Endometrium (tissue), 2 donors: ENCODE measurements around the gene C3orf20.
A peak's percentile ranks its signal among the peaks of the same experiment; 100 is the strongest.
"Not testable (repeated sequence)": the region's sequence is repeated elsewhere in the genome, so short reads cannot be mapped to it uniquely, and the experiment has no call there.

Experiments used
- FAIRE-seq: peaks from 2 replicates; lab custom pipeline; 2012; peaks lifted over from hg19 to GRCh38; lab: Jason Lieb, UNC
- donor health status: control.
- donor health status: control.

C3orf20 gene

DNA sequence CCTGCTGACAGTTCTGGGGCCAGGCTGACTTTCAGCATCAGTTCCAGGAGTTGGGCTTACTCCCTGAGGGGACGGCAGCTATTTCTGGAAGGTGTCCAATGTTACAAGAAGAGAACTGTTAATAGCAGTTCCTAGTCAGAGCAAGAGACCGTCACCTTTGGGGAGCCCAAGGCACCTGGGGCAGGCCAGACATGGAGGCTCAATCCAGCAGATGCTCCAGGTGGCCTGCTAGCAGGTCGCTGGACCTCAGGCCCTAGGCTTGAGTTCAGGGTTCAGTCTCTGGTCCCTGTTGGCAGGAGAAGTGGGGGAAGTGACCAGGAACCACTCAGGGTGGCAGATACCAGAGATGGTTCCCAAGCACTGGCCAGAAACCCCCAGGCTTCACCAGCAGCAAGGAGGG is 25.9 kb downstream of the C3orf20 start:
- no peak for FAIRE-seq

DNA sequence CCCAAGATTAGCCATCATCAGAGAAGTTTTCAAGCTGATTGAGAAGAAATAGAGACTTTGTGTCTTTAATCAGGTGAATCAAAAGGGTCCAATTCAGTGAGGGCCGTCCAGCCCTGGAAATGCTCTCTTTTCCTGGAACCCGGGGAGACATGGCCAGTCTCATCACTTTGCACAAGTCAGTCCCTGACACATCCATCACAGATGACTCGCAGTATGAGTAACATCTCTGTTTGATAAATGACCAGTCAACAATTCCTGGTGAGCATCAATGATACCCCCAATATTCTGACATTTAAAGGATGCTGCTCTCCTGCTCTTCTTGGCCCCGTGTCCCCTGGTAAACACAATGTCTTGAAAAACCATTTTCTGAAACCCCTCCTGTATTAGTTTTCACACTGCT is 26.7 kb downstream of the C3orf20 start:
- FAIRE-seq, result no peak

DNA sequence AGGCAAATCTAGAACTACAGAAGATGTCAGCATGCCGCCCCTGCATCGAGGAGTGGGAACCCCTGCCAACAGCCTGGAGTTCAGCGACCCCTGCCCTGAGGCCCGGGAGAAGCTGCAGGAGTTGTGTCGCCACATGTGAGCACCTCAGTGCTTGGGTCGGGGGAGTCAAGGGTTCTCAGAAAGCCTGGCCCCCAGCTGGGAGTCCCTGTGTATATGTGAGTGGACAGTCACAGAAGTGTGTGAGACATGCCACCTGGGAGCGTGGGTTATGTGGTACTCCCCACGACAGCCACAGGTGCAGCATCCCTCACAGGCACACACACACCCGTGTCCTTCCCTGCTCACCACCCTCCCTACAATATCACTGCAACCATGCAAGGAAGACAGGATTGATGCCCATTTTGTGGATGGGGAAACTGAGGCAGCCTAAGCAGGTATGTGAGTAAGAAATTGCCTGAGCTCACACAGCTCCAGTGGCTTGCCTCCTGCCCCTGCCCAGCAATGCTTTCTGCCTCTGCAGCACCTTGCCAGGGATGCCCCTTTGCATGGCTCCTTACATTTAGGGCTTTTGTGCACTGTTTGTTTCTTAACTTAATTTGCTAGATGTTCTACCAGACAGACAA is 28.3 kb downstream of the C3orf20 start:
- no peak for FAIRE-seq

DNA sequence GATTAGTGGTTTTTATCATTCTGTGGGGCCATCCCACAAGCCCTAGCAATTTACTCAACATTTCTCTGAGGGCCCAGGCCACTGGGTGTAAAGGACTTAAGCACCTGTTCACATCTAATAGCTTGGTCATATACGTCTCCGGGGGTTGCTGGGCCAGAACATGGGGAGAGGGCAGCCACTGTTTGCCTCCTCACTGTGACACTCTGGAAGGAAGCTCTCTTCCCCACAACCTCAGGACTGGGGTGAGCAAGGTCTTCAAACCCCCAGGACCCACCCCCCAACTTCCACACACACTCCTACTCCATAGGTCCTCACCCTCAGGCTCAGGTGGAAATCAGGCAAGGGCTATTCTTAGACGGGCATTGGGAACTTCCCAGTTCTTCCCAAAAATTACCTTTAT is 28.9 kb downstream of the C3orf20 start:
- no peak for FAIRE-seq

DNA sequence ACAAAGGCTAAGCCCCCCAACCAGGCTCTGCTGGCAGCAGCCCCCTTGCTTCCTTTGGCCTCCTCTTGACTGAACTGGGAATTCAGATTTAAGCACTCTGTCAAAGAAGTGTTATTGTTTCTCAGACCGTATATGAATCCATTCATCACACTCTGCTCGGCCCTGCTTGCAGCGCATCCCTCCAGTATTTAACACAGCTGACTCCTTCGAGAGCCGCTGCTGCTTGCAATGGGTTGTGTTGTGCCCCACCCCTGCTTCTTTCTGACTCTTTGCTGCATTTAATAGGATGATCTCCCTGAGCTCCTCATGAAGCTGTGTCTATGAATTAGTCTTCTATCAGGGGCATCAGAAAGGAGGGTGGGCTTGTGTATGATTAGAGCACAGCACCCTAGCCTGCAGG is 31.2 kb downstream of the C3orf20 start:
- FAIRE-seq, result no peak

DNA sequence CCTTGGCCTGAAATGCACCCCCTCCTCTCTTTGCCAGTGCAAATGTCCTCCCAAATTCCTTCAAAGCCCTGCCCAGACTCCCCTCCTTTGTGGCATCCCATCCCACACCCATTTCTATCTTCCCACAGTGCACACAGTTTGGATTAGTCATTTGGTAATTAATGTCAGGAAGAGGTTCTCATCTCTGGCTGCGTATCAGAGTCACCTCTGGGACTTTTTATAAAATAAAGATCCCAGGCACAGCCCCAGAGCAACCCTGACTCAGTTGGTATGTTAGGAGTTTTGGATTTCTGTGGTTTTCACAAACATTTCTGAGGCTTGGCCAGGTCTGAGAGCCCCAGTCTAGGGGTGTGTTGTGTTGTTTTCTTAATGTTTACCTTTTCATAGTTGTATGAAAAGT is 41.6 kb downstream of the C3orf20 start:
- FAIRE-seq, result no peak

DNA sequence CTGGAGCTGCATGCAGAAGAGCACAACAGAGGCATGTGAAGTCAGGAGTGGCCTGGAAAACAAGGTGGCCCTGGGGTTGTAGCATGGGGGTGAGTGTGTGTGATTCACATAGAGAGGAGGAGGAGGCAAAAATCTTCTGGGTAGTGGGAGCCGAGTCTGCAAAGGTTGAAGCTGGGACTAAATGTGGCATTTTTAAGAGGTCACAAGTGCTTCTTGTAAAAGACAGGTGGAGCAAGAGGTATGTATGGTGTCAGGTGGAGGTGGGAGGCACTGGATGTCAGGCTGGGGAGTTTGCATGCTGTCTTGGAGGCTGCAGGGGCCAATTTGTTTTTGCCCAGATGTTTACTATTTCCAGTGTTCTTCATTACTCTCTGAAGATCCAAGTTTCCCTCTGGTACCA is 42.4 kb downstream of the C3orf20 start:
- no peak for FAIRE-seq

DNA sequence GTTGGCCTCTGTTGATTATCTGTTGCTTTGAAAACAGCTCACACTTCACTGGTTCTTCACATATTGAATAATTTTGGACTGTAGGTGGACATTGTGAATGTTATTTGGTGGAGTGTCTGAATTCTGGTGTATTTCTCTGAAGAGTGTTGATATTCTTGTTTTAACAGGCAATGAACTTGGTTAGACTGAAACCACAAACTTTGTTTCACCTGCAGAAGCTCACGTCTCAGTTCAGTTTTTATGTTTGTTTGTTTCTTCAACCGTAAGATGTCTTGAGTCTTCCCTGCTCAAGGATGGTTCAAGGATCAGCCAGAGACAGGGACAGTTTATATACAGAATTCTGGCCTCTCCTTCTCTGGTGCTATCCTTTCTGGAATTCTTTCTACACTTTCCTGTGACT is 43.6 kb downstream of the C3orf20 start:
- no peak for FAIRE-seq

DNA sequence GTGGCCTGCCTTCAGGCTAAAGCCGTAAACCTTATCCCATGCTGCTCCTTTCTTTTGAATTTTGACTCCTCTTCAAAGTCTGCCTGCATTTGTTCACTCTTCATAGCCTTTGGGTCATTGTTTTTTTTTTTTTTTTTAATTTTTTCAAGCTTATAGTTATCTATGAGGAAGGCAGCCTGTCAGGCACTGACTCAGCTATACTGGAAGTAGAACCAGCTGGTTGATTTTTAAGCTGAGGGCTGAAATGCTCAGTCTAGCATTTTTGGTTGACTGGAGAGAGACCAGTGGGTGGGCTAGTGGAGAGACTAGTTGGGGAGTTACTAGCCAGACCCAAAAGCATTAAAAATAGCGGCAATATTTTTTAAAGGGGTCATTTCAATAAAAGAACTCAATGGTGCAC is 44.1 kb downstream of the C3orf20 start:
- no peak for FAIRE-seq

DNA sequence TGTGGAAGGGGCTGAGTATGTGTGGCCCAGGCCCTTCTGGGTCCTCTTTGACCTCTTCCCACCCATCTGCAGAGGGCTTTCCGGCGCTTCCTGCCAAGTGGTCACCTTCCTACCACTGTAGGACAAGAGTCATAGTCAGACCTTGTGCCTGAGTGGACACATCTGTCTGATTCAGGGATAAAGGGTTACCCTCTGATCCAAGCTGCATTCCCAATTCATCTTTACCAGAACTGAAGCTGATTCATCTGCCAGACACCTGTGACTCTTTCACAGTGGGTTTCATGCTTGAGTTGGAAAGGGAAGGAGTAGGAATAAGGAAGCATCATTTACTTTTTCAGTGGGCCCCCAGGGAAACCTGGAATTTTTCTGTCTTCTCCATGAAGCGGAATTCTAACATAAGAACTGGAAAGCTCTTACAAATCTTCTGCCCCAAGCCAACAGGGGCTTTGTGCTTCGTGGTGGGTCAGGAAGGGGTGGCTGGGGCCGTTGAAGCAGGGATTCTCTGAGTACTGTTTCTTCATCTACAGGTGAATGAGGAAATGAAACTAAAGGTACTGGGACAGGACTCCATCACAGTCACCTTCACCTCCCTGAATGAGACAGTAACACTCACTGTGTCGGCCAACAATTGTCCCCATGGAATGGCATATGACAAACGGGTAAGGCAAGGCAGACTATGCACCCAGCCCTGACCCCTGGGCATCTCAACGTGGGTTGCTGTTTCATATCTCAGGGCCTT is 46.4 kb downstream of the C3orf20 start:
- no peak for FAIRE-seq

DNA sequence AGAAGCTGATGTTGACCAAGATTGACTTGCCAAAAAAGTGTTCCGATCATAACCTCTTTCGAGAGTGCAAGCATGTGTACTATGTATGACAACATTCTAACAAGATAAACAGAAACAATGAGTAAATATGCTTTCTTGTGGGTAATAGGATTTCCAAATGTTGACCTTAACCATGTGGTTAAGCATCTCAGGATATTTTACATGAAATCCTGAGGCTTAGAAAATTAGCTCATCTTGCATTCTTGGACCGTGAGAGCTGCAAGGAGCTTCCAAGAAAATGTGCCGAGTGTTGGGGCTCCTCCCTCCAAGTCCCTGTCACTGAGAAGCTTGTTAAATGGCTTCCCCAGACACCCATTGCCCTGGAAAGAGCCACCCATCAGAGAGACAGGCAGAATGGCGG is 50.1 kb downstream of the C3orf20 start:
- peak; percentile 71 for FAIRE-seq

DNA sequence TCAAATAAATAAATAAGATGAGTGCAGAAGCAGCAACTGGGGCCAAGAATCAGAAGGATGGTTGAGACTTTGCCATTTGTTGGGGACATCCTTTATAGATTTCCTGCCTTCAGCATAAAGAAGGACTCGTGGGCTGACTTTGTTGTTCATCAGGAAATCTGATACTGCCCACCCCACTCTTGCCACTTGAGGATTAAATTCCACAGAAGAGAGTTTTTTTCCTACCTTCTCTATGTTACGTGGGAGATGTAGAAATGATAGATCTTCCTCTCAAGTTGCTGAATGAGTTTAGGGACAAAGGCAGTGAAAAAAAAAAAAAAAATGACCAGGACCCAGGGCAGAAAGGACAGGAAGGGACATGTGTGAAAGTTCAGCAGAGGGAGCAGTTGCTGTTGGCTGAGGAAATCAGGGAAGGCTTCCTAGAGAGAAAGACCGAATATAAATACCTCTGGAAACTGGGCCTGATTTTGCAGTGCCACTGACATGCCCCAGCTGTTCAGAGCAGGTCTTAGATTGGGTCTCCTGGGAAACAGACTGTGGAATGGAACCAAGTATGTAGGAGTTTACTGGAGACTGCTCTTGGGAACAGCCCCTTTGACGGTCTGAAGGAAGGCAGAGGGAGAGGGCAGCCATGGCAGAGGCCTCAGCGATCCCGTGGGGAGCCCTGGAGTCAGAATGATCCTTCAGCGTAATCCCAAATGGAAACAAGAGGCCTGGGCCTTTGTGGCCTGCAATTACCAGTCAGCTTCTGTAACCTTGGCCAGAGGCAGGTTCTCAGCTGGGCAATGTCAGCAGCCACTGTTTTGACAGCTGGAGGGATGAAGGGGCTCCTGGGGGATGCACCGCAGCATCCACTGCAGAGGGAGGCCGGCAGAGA is 50.9 kb downstream of the C3orf20 start:
- no peak for FAIRE-seq

DNA sequence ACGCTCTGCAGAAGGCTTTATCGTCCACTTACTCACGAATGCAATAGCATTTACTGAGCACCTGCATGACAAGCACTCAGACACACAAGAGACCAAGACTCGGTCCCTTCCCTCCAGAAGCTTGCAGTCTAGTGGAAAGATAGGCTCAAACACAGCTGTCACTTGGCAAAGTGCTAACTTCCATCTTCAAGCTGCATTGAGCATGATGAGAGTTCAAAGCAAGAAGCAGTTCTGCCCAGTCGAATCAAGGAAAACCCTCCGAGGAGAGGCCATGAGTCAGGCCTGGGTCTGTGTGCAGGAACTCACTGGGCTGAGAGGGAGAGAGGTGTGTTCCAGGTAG is 51.5 kb downstream of the C3orf20 start:
- FAIRE-seq, result no peak

DNA sequence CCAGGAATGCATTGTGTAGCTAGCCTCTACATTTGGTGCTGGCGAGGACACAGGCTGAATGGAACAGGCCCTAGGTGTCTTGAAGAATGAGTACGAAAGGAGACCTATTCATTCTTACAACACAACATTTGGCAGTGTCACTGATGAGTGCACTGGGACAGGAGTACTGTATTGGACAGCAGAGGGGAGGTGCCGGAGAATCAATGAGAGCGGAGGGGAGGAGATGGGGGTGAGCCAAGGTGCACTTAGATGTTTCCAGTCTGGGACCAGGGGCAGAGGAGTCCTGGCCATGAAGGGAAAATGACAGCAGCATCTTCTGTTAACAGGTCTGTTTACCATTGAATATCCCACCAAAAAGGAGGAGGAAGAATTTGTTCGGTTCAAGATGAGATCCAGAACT is 53.2 kb downstream of the C3orf20 start:
- FAIRE-seq, result no peak

DNA sequence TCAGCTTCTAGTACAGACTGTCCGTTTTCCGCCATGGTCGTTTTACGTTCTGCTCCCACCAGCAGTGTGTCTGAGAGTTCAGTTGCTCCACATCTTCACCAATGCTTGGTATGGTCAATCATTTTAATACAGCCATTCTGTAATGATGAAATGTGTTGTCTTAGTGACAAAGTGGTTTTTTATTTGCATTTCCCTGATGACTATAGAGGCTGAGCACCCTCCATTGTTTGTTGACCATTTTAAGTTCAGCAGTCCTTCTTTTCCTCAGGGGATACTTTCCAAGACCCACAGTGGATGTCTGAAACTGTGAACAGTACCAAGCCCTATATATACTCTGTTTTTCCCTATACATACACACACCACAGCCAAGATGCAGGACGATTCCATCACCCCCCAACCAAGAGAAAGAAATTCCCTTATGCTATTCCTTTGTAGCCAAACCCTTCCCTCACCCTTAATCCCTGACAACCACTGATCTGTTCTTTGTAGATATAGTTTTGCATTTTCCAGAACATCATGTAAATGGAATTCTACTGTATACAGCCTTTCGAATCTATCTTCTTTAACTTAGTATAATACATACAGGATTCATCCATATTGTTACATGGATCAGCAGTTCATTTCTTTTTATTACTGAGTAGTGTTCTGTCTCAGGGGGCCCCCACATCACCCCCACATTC is 55.9 kb downstream of the C3orf20 start:
- no peak for FAIRE-seq

DNA sequence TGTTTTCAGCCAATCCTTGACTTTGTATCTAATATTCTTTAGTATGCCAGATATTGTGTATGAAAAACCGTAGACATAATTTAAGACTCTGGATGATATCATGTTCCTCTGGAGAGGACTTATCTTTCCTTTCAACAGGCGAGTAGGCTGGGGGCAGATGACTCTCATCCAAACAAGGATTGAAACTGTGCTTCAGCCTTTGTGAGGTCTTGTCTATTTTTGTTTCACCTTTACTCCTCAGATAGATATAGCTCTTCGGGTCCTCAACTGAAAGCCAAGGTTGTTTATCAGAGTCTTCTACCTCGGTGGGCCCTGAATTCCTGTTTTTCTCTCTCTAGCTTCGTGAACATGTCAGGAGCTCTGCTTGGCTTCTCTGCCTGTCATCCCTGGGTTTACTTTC is 66.0 kb downstream of the C3orf20 start:
- no peak for FAIRE-seq

DNA sequence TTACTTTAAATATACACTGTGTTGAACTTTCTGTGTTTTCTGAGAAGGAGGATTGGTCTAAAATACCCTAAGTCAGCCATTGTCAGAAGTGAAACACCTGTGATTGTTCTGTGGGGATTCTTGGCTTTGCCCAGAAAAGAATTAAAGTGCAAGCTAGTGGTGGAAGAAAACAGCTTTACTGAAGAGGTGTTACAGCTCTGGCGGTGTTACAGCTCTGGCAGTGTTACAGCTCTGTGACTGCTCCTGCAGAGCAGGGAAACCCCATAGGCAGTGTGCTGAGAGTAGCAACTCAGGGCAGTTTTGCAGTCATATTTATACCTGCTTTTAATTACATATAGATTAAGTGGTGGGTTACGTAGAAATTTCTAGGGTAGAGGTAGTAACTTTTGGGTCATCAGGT is 66.6 kb downstream of the C3orf20 start:
- FAIRE-seq, result no peak

DNA sequence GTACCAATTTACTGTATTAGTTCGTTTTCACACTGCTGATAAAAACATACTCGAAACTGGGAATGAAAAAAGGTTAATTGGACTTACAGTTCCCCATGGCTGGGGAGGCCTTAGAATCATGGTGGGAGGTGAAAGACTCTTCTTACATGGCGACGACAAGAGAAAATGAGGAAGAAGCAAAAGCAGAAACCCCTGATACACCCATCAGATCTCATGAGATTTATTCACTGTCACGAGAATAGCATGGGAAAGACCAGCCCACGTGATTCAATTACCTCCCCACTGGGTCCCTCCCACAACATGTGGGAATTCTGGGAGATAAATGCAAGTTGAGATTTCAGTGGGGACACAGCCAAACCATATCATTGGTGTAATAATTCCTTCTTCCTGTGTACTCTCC is 69.6 kb downstream of the C3orf20 start:
- FAIRE-seq, result no peak

DNA sequence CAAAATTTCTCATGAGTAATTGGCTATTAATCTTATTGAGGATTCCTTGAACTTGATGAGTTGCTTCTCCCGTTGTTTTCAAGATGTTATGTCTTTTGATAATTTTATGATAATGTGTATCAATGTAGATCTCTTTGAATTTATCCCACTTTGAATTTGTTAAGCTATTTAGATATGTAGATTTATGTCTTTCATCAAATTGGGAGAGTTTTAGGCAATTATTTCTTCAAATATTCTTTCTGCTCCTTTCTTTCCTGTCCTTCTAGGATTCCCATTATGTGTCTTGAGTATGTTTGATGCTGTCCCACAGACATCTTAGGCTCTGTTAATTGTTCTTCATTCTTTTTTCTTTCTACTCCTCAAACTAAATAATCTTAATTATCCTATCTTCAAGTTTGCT is 75.7 kb downstream of the C3orf20 start:
- FAIRE-seq, result no peak

DNA sequence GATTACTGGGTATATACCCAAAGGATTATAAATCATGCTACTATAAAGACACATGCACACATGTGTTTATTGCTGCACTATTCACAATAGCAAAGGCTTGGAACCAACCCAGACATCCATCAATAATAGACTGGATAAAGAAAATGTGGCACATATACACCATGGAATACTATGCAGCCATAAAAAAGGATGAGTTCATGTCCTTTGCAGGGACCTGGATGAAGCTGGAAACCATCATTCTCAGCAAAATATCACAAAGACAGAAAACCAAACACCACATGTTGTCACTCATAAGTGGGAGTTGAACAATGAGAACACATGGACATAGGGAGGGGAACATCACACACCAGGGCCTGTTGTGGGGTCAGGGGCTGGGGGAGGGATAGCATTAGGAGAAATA is 78.0 kb downstream of the C3orf20 start:
- not testable (repeated sequence) for FAIRE-seq

DNA sequence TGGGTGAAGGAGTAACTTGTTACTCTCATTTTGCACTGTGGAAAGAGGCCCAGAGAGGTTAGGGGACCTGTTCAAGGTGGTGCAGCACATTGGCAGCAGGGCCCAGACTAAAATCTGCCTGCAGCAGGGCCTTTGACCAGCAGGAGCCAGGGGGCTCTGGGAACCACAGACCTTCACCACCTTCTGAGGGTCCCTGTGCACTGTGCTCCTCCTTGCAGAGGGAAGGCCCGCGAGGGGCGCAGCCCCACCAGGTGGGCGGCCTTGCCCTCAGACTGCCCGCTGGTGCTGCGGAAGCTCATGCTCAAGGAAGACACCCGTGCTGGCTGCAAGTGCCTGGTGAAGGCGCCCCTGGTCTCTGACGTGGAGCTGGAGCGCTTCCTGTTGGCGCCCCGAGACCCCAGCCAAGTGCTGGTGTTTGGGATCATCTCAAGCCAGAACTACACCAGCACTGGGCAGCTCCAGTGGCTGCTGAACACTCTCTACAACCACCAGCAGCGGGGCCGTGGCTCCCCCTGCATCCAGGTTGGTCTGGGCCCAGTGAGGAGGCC is 82.3 kb downstream of the C3orf20 start:
- FAIRE-seq, result no peak

DNA sequence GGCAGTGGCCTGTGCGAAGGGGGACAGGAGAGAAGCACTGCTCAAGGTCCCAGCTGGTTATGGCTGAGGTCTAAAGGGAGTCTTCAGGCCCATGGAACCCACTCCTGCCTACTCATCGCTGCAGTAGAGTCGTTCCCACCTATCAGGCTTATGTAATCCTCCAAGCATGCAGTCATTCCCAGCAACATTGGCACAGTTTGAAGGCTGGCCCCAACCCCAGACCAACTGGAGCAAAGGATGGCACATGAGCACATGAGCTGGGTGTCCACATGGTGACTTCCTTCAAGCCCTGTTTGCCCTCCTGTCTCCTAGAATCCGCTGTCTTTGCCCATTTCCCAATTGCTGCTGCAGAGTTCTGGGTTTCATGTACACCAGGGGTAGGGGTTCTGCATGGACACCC is 83.4 kb downstream of the C3orf20 start:
- FAIRE-seq, result no peak

DNA sequence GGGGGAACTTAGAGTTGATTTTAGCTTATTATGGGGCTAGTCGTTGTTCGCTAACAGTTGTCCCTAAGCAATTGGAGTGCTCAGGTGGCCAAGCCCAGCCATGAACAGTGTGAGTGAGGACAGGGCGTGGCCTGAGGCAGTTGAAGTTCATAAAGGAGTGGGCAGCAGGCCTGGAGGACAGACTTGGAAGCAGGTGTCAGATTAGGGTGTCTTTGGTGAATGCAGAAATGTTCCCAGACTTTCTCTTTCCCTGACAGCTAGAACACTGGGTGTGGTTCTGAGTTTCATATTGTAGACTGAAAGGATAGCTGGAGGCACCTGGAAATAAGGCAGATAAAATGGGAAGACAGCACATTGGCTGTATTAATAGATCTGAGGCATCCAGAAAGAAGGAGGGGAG is 84.0 kb downstream of the C3orf20 start:
- no peak for FAIRE-seq
